IMR-90 (cell line): ENCODE data around the gene SLC29A3.

Source experiments
- CTCF ChIP-seq: conservative IDR thresholded peaks from 2 replicates; pipeline ENCODE4 v1.5.1; 2012; ENCODE audit warnings: mild to moderate bottlenecking, low read depth, low read length, improper control_type of control experiment
- ELK1 ChIP-seq: fragments of 150-350 bp; IDR thresholded peaks from 2 replicates; pipeline ENCODE4 v1.6.1; 2016; ENCODE audit warnings: low read depth, mild to moderate bottlenecking, low read length, moderate library complexity, borderline replicate concordance
- FOS ChIP-seq: fragments of 150-350 bp; IDR thresholded peaks from 2 replicates; pipeline ENCODE4 v1.6.1; 2016; ENCODE audit warnings: low read depth, low read length
- MXI1 ChIP-seq: IDR thresholded peaks from 2 replicates; pipeline ENCODE4 v1.6.1; 2012; ENCODE audit warnings: low read depth, mild to moderate bottlenecking, low read length, moderate library complexity, borderline replicate concordance
- POLR2A ChIP-seq: IDR thresholded peaks from 2 replicates; pipeline ENCODE4 v1.6.1; 2012; ENCODE audit warnings: mild to moderate bottlenecking, low read depth, low read length
- RAD21 ChIP-seq: IDR thresholded peaks from 2 replicates; pipeline ENCODE4 v1.6.1; 2012; ENCODE audit warnings: low read length, improper control_type of control experiment
- RFX5 ChIP-seq: IDR thresholded peaks from 2 replicates; pipeline ENCODE4 v1.8.0; 2012; ENCODE audit warnings: low read depth, mild to moderate bottlenecking, low read length, moderate library complexity

GRCh38 chr10:71360735-71361134, 41.7 kb downstream of the SLC29A3 start:
- no peak for TF ChIP-seq POLR2A
- no peak for TF ChIP-seq CTCF
- no peak for TF ChIP-seq ELK1
- no peak for TF ChIP-seq MXI1
- no peak for TF ChIP-seq FOS
- TF ChIP-seq RFX5: no peak
- no peak for TF ChIP-seq RAD21
